Sigmoid colon (tissue), 4 donors: Measurements from ENCODE around the gene PLEKHA6.

Source experiments
- CTCF ChIP-seq, 4 experiments: fragments of 450-650 bp in 3 of 4; fragments of 200-600 bp in 1 of 4; IDR thresholded peaks; one replicate each; pipeline ENCODE4 v1.5.1; 2016 to 2019; ENCODE audit warnings: antibody characterized with exemption in 4 of 4, mild to moderate bottlenecking in 3 of 4, moderate library complexity in 2 of 4
- POLR2A ChIP-seq, 2 donors: fragments of 450-650 bp; IDR thresholded peaks; one replicate each; pipeline ENCODE4 v1.6.1; 2016; ENCODE audit warnings: antibody characterized with exemption in 2 of 2, mild to moderate bottlenecking in 2 of 2, moderate library complexity in 2 of 2
- POLR2AphosphoS5 ChIP-seq, 4 donors: sonication (generic); formaldehyde crosslinking; IDR thresholded peaks; one replicate each; pipeline ENCODE4 v1.6.1; 2017; ENCODE audit warnings: antibody characterized with exemption in 4 of 4

- no peak for TF ChIP-seq CTCF (IDR thresholded peaks at IDR 0.05)
- TF ChIP-seq POLR2A (IDR thresholded peaks at IDR 0.05), result no peak
- no peak for TF ChIP-seq POLR2AphosphoS5 (IDR thresholded peaks at IDR 0.05)
These were observed 94.9 kb downstream of the PLEKHA6 start for GRCh38 chr1:204264805-204265204.
